Chondrocyte (in vitro differentiated cells): ENCODE results near the gene TXNRD3. TPM values are rescaled to one million over a fixed set of nuclear protein-coding genes. Genes with fewer than 3 reads are reported as not detected.

ENCODE experiments used
- DNase-seq: peaks from one replicate; pipeline ENCODE4 v3.0.0; 2021; ENCODE audit warnings: mixed read lengths, low spot score
- H3K27ac Mint-ChIP-seq: one replicate; pipeline ENCODE4 v1.8.0; 2021; ENCODE audit warnings: mild to moderate bottlenecking, moderate library complexity, mixed read lengths; ENCODE audit not compliant: unreplicated experiment
- H3K27me3 Mint-ChIP-seq: 2 replicates; pipeline ENCODE4 v1.8.0; 2021; ENCODE audit warnings: low read depth, mixed read lengths
- H3K36me3 Mint-ChIP-seq: 2 replicates; pipeline ENCODE4 v1.8.0; 2021; ENCODE audit warnings: low read depth, mixed read lengths
- H3K4me1 Mint-ChIP-seq: 2 replicates; pipeline ENCODE4 v1.8.0; 2021; ENCODE audit warnings: low read depth, mild to moderate bottlenecking, mixed read lengths
- H3K4me3 Mint-ChIP-seq: one replicate; pipeline ENCODE4 v1.8.0; 2021; ENCODE audit warnings: mild to moderate bottlenecking, moderate library complexity, mixed read lengths; ENCODE audit not compliant: unreplicated experiment
- H3K9me3 Mint-ChIP-seq: 2 replicates; pipeline ENCODE4 v1.8.0; 2021; ENCODE audit warnings: low read depth, mixed read lengths
- total RNA-seq: library from RNA; stranded (reverse); gene quantifications from 3 replicates; pipeline ENCODE4 v1.2.1, GENCODE V29; 2021
- TF ChIP-seq, protein P1 (sequence below): fragments of 200-600 bp; sonication (generic); IDR thresholded peaks from 2 replicates; pipeline ENCODE4 v1.5.0; 2021; ENCODE audit warnings: antibody characterized with exemption, mild to moderate bottlenecking, moderate library complexity

The TXNRD3 gene
- total RNA-seq, 1 donor from 2014 or later: 14.2 TPM

DNA sequence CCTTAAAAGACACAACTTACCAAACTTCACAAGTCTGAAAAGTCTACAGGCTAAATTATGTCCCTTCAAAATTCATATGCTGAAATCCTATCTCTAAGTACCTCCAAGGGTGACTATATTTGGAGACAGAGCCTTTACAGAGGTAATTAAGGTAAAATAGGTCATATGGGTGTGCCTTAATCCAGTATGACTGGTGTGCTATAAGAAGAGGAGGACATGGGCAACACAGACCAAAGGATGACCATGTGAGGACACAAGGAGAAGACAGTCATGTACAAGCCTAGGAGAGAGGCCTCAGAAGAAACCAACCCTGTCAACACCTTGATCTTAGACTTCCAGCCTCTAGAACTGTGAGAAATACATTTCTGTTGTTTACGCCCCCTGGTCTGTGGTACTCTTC is 32.2 kb downstream of the TXNRD3 start:
- DNase-seq: no peak
- no peaks in the 10 kb centered on the region for H3K27me3 Mint-ChIP-seq
- H3K36me3 Mint-ChIP-seq: peaks cover 3% of the 10 kb centered on the region
- no peak overlapping the region for H3K4me3 Mint-ChIP-seq
- H3K9me3 Mint-ChIP-seq: no peaks in the 10 kb centered on the region
- no peak overlapping the region for H3K27ac Mint-ChIP-seq
- TF ChIP-seq, protein P1, sequence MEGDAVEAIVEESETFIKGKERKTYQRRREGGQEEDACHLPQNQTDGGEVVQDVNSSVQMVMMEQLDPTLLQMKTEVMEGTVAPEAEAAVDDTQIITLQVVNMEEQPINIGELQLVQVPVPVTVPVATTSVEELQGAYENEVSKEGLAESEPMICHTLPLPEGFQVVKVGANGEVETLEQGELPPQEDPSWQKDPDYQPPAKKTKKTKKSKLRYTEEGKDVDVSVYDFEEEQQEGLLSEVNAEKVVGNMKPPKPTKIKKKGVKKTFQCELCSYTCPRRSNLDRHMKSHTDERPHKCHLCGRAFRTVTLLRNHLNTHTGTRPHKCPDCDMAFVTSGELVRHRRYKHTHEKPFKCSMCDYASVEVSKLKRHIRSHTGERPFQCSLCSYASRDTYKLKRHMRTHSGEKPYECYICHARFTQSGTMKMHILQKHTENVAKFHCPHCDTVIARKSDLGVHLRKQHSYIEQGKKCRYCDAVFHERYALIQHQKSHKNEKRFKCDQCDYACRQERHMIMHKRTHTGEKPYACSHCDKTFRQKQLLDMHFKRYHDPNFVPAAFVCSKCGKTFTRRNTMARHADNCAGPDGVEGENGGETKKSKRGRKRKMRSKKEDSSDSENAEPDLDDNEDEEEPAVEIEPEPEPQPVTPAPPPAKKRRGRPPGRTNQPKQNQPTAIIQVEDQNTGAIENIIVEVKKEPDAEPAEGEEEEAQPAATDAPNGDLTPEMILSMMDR: no peak
- peaks cover 52% of the 10 kb centered on the region for H3K4me1 Mint-ChIP-seq

DNA sequence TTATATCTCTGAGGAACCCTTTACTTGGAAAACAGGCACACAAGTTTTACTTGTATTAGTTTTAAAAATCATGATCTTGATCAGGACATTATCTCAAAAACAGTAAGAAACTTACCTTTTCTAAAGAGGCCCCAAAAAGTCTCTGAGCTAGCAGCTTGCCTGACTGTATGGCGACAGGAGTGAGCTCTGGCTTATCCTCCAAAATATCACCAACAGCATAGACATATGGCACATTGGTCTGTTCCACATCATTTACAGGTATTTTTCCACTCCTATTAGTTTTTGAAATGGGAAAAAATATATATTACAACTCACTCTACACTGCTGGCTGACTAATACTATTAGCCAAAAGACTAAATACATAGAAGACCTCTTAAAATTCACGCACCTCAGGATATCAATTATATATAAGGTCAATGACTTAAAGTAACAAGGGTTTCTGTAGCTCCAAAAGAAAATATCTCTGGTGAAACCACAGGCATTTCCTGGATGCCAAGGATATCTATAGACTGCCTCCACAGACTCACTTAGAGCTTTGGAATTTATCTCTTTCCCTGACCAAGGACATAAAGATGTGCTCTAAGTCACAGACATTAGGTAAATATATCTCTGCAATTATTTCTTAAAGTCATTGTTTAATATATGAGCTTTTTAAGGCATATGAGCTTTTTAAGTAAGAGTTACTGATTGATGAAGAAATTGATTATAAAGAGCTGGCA is 33.1 kb downstream of the TXNRD3 start:
- H3K4me1 Mint-ChIP-seq: peaks cover 61% of the 10 kb centered on the region
- H3K36me3 Mint-ChIP-seq: peaks cover 6% of the 10 kb centered on the region
- TF ChIP-seq, protein P1: no peak
- no peak for DNase-seq
- H3K4me3 Mint-ChIP-seq: no peak overlapping the region
- H3K27ac Mint-ChIP-seq: peak overlapping the region; percentile 49
- H3K9me3 Mint-ChIP-seq: no peaks in the 10 kb centered on the region
- H3K27me3 Mint-ChIP-seq: no peaks in the 10 kb centered on the region

DNA sequence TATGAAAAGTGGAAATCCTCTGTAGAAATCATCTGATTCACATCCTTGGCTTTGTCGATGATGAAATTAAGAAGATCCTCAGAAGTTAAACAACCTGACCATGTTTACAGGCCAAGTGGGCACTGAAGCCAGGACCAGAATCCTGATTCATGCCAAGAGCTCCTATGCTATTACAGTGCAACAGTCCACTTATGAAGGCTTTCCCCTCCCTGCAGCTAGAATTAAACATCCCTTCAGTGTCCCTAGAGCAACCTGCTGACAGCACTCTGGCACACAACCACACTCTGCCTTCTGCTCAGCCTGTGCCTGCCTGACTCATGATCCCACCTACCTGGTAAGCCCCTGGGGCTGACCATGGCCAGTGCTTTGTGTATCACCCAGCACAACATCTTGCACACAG is 33.8 kb downstream of the TXNRD3 start:
- peaks cover 9% of the 10 kb centered on the region for H3K36me3 Mint-ChIP-seq

DNA sequence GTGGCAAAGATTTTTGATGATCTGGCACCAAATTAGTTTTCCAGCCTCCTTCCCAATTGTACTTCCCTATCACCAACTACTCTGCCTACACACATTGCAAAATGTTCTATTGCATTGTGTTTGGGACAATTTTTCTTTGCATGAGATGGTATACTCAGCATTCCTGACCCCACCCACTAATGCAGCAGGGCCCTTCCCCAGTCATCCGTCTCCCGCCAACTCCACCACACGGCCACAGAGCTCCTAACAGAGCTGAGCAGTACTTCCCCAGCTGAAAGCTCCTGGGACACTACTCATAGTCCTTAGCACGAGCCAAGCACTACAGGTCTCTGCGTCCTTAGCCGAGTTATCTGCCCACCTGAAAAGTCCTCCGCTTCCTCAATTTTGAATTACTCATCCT is 34.2 kb downstream of the TXNRD3 start:
- peaks cover 61% of the 10 kb centered on the region for H3K4me1 Mint-ChIP-seq
- H3K27me3 Mint-ChIP-seq: no peaks in the 10 kb centered on the region
- no peaks in the 10 kb centered on the region for H3K9me3 Mint-ChIP-seq
- peak overlapping the region; percentile 49 for H3K27ac Mint-ChIP-seq
- H3K4me3 Mint-ChIP-seq: no peak overlapping the region
- DNase-seq: no peak
- peaks cover 12% of the 10 kb centered on the region for H3K36me3 Mint-ChIP-seq
- TF ChIP-seq, protein P1: no peak

More for the DNA sequence above, 33.8 kb downstream of the TXNRD3 start:
- Mint-ChIP-seq H3K27ac (peak overlapping the region; percentile 49), H3K4me3 (no peak overlapping the region), H3K4me1 (peaks cover 61% of the 10 kb centered on the region), H3K9me3 (no peaks in the 10 kb centered on the region), H3K27me3 (no peaks in the 10 kb centered on the region)
- TF ChIP-seq, protein P1: no peak
- DNase-seq: no peak

DNA sequence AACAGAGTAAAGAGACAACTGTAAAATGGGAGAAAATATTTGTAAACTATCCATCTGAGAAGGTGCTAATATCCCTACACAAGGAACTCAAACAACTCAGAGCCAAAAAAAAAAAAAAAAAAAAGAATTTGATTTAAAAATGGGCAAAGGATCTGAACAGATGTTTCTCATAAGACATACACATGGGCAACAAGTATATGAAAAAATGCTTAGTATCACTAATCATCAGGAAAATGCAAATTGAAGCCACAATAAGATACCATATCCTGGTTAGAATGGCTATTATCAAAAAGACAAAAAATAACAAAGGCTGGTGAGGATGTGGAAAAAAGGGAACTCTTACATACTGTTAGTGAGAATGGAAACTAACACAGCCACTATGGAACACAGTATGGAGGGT is 36.2 kb downstream of the TXNRD3 start:
- H3K36me3 Mint-ChIP-seq: peaks cover 13% of the 10 kb centered on the region
- H3K9me3 Mint-ChIP-seq: no peaks in the 10 kb centered on the region
- peaks cover 61% of the 10 kb centered on the region for H3K4me1 Mint-ChIP-seq
- H3K27ac Mint-ChIP-seq: no peak overlapping the region
- H3K4me3 Mint-ChIP-seq: no peak overlapping the region
- no peaks in the 10 kb centered on the region for H3K27me3 Mint-ChIP-seq
- no peak for DNase-seq
- TF ChIP-seq, protein P1: no peak
